HCT116 (cell line): Measurements from ENCODE around the gene ARHGAP45. TPM values are rescaled to one million over a fixed set of nuclear protein-coding genes. Genes with fewer than 3 reads are reported as not detected.

Experiments used
- ATAC-seq: fragments of 200-7000 bp; cut with Tn5 transposase; 2 replicates; pipeline ENCODE4 v1.9.1; 2020; ENCODE audit warnings: mild to moderate bottlenecking, moderate library complexity
- BruUV-seq: library from RNA; stranded (reverse); fragments of 400-500 nt; replicated peaks from 2 replicates; lab custom pipeline; 2021; lab: Mats Ljungman, UMichigan
- CTCF ChIA-PET: fragments of 300-600 bp; sonication (Branson Sonifier 250); formaldehyde crosslinking; loops from one replicate; lab custom pipeline; 2021; ENCODE audit warnings: antibody characterized with exemption; lab: Charles Lee
- POLR2A ChIA-PET: fragments of 300-600, 350-600 bp; sonication (Branson Sonifier 250); formaldehyde crosslinking; loops from one replicate; lab custom pipeline; 2021; ENCODE audit warnings: antibody characterized with exemption; lab: Charles Lee
- RAD21 ChIA-PET, 2 experiments: fragments of 300-600 bp; sonication (Branson Sonifier 250); formaldehyde crosslinking; loops; one replicate each; lab custom pipeline; 2023; ENCODE audit warnings: low total read pairs in 2 of 2; ENCODE audit not compliant: uncharacterized antibody in 2 of 2, unreplicated experiment in 2 of 2, low non-redundant PET in 1 of 2; lab: Charles Lee
- DNase-seq: peaks from one replicate; pipeline ENCODE4 v3.0.0-alpha.2; 2010; ENCODE audit warnings: low read depth, low spot score
- H2AFZ ChIP-seq: fragments of 200-600 bp; shearing (Covaris generic), sonication (generic); 2 replicates; pipeline ENCODE4 v1.6.1; 2017; ENCODE audit warnings: low read depth, mixed run types, mixed read lengths, antibody characterized with exemption, low read length; ENCODE audit not compliant: poor library complexity, severe bottlenecking
- H3K27ac ChIP-seq: 2 replicates; pipeline ENCODE4 v1.5.1; 2012; ENCODE audit warnings: low read depth, low read length
- H3K27me3 ChIP-seq: fragments of 200-600 bp; sonication (generic); 2 replicates; pipeline ENCODE4 v1.6.1; 2016; ENCODE audit warnings: mixed run types, low read length, mixed read lengths; ENCODE audit not compliant: insufficient read depth
- H3K36me3 ChIP-seq, 2 experiments: fragments of 200-500 bp in 1 of 2; fragments of 200-600 bp in 1 of 2; sonication (Bioruptor generic) in 1 of 2; sonication (generic) in 1 of 2; 2 replicates each; pipeline versions ENCODE4 v1.5.1 to v1.6.1; 2014 to 2016; ENCODE audit warnings: low read length in 2 of 2, inconsistent platforms in 1 of 2, mixed read lengths in 1 of 2, mixed run types in 1 of 2; ENCODE audit not compliant: insufficient read depth in 2 of 2, control insufficient read depth in 1 of 2
- H3K4me1 ChIP-seq, 2 experiments: fragments of 200-600 bp in 1 of 2; sonication (generic) in 1 of 2; 2 replicates each; pipeline versions ENCODE4 v1.5.1 to v1.6.1; 2012 to 2017; ENCODE audit warnings: low read length in 2 of 2, inconsistent platforms in 1 of 2, mild to moderate bottlenecking in 1 of 2, mixed read lengths in 1 of 2, mixed run types in 1 of 2, moderate library complexity in 1 of 2; ENCODE audit not compliant: insufficient read depth in 2 of 2, control insufficient read depth in 1 of 2
- H3K4me2 ChIP-seq: fragments of 200-600 bp; sonication (generic); 2 replicates; pipeline ENCODE4 v1.6.1; 2017; ENCODE audit warnings: mixed run types, low read length, mixed read lengths
- H3K4me3 ChIP-seq, 2 experiments: fragments of 200-600 bp in 1 of 2; sonication (generic) in 1 of 2; replicated peaks in 1 of 2; 2 replicates each; pipeline ENCODE4 v1.5.1; 2011 to 2016; ENCODE audit warnings: low read length in 2 of 2, control low read depth in 1 of 2, low read depth in 1 of 2, mild to moderate bottlenecking in 1 of 2, mixed read lengths in 1 of 2, mixed run types in 1 of 2
- H3K79me2 ChIP-seq: fragments of 200-600 bp; sonication (generic); 2 replicates; pipeline ENCODE4 v1.6.1; 2017; ENCODE audit warnings: mild to moderate bottlenecking, mixed run types, low read length, moderate library complexity, mixed read lengths; ENCODE audit not compliant: insufficient read depth
- H3K9ac ChIP-seq: fragments of 200-600 bp; sonication (generic); 2 replicates; pipeline ENCODE4 v1.6.1; 2016; ENCODE audit warnings: low read length, mixed read lengths
- H3K9me2 ChIP-seq: fragments of 200-600 bp; sonication (generic), shearing (Covaris generic); 2 replicates; pipeline ENCODE4 v1.6.1; 2017; ENCODE audit warnings: mixed run types, mild to moderate bottlenecking, moderate library complexity; ENCODE audit not compliant: insufficient read depth
- H3K9me3 ChIP-seq, 2 experiments: fragments of 200-500 bp in 1 of 2; fragments of 200-600 bp in 1 of 2; sonication (Bioruptor generic) in 1 of 2; sonication (generic) in 1 of 2; 2 replicates each; pipeline ENCODE4 v1.6.1; 2014 to 2017; ENCODE audit warnings: low read length in 2 of 2, mixed read lengths in 2 of 2, inconsistent platforms in 1 of 2, low read depth in 1 of 2, mild to moderate bottlenecking in 1 of 2, mixed run types in 1 of 2, moderate library complexity in 1 of 2; ENCODE audit not compliant: control insufficient read depth in 1 of 2, insufficient read depth in 1 of 2
- H4K20me1 ChIP-seq: fragments of 200-600 bp; sonication (generic), shearing (Covaris generic); 2 replicates; pipeline ENCODE4 v1.6.1; 2017; ENCODE audit warnings: mixed run types, mild to moderate bottlenecking, moderate library complexity; ENCODE audit not compliant: insufficient read depth
- EGR1 ChIP-seq: IDR thresholded peaks from 2 replicates; pipeline ENCODE4 v1.6.1; 2012; ENCODE audit warnings: low read depth
- EZH2 ChIP-seq: fragments of 200-600 bp; sonication (generic); IDR thresholded peaks from 2 replicates; pipeline ENCODE4 v1.6.1; 2017; ENCODE audit warnings: antibody characterized with exemption, mixed run types
- EZH2phosphoT487 ChIP-seq: fragments of 200-600 bp; IDR thresholded peaks from 2 replicates; pipeline ENCODE4 v1.6.1; 2018; ENCODE audit warnings: antibody characterized with exemption, borderline replicate concordance
- MAX ChIP-seq: IDR thresholded peaks from 2 replicates; pipeline ENCODE4 v1.6.1; 2012
- POLR2A ChIP-seq: IDR thresholded peaks from 2 replicates; pipeline ENCODE4 v1.7.0; 2011; ENCODE audit warnings: borderline replicate concordance; ENCODE audit not compliant: insufficient read depth, insufficient read length; ENCODE audit errors: extremely low read depth
- POLR2AphosphoS5 ChIP-seq: IDR thresholded peaks from 2 replicates; pipeline ENCODE4 v1.6.1; 2011; ENCODE audit warnings: mild to moderate bottlenecking, low read depth, low read length, moderate library complexity
- SP1 ChIP-seq: IDR thresholded peaks from 2 replicates; pipeline ENCODE4 v1.6.1; 2012; ENCODE audit warnings: low read depth
- SRF ChIP-seq: IDR thresholded peaks from 2 replicates; pipeline ENCODE4 v1.6.1; 2012; ENCODE audit warnings: low read depth
- TCF7L2 ChIP-seq: IDR thresholded peaks from 2 replicates; pipeline ENCODE4 v1.7.0; 2011; ENCODE audit warnings: borderline replicate concordance, inconsistent platforms; ENCODE audit not compliant: insufficient read depth, insufficient read length; ENCODE audit errors: extremely low read depth
- YY1 ChIP-seq: IDR thresholded peaks from 2 replicates; pipeline ENCODE4 v1.6.1; 2011; ENCODE audit warnings: low read length, low read depth, moderate library complexity, mild to moderate bottlenecking; ENCODE audit not compliant: insufficient replicate concordance; ENCODE audit errors: extremely low read depth
- ZFX ChIP-seq: fragments of 450-650 bp; IDR thresholded peaks from 2 replicates; pipeline ENCODE4 v1.6.1; 2017
- ZNF274 ChIP-seq: fragments of 200-500 bp; sonication (Bioruptor generic); IDR thresholded peaks from 2 replicates; pipeline ENCODE4 v1.6.1; 2014; ENCODE audit warnings: mild to moderate bottlenecking, low read depth, low read length, inconsistent platforms
- intact Hi-C: fragments of 100-400 bp; cut with micrococcal nuclease; formaldehyde crosslinking; loops from 2 replicates; pipeline ENCODE4 v1.10.0; 2022
- total RNA-seq: library from RNA; stranded (reverse); gene quantifications from one replicate; pipeline ENCODE4 v1.2.1, GENCODE V29; 2021; ENCODE audit not compliant: unreplicated experiment
- TF ChIP-seq, protein P1 (sequence below): IDR thresholded peaks from 2 replicates; pipeline ENCODE4 v1.6.1; 2012; ENCODE audit warnings: low read depth
- TF ChIP-seq, protein P2 (sequence below), 3 experiments: fragments of 200-600 bp in 1 of 3; sonication (generic) in 1 of 3; IDR thresholded peaks in 2 of 3; conservative IDR thresholded peaks in 1 of 3; 2 replicates each; pipeline ENCODE4 v1.5.1; 2012 to 2017; ENCODE audit warnings: low read depth in 2 of 3, low read length in 2 of 3, antibody characterized with exemption in 1 of 3, borderline replicate concordance in 1 of 3, control low read depth in 1 of 3, mild to moderate bottlenecking in 1 of 3, mixed read lengths in 1 of 3, mixed run types in 1 of 3, moderate library complexity in 1 of 3; ENCODE audit not compliant: insufficient read depth in 1 of 3

The ARHGAP45 gene
- total RNA-seq, 1 experiment from 2014 or later: 30.4 TPM

DNA sequence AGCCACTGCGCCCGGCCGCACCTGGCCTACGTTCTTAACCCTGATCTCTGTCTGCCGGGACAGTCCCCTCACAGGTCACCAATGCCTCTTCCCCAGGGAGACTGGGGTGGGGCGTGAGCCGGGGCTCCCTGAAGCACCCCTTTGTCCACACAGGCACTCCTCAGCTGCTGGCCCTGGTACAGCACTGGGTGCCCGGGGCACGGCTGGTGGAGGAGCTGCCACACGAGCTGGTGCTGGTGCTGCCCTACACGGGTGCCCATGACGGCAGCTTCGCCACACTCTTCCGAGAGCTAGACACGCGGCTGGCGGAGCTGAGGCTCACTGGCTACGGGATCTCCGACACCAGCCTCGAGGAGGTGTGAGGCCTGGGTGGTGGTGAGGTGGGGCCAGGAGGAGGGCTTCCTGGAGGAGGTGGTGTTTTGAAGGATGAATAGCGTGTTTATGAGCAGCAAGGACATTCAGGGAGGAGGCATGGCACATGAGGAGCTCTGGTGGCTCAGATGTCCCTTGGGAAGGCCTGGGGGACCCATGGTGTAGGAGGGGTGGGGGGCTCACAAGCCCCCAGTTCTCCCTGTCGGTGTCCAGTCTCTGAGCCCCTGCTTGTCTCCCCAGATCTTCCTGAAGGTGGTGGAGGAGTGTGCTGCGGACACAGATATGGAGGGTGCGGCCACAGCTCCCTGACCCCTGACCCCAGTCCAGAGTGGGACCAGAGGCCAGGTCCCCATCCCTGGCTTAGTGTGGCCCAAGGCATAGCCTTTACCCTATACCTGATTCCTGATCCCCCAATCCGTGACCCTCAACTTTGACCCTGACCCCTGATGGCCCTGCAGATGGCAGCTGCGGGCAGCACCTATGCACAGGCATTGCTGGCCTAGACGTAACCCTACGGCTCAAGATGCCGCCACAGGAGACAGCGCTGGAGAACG is 13.5 kb upstream of the ARHGAP45 start:
- RAD21 ChIA-PET: no interaction called here
- Histone ChIP-seq H4K20me1 (no peaks in the 10 kb centered on the region), H2AFZ (no peak overlapping the region), H3K36me3 (peaks cover 2 to 4% of the 10 kb centered on the region in 2 experiments; a peak in 3 of 4 replicates), H3K9ac (no peak overlapping the region), H3K27ac (peak overlapping the region; percentile 10; the same call in 1 of the 2 replicates), H3K4me2 (no peak overlapping the region), H3K4me3 (no peak overlapping the region), H3K9me3 (no peaks in the 10 kb centered on the region), H3K9me2 (no peaks in the 10 kb centered on the region), H3K27me3 (no peaks in the 10 kb centered on the region), H3K79me2 (no peaks in the 10 kb centered on the region), H3K4me1 (peaks cover 0 to 13% of the 10 kb centered on the region in 2 experiments; a peak in 3 of 4 replicates)
- DNase-seq: no peak
- no TSS peak for BruUV-seq
- intact Hi-C loops: no loop called here
- TF ChIP-seq POLR2AphosphoS5: no peak
- TF ChIP-seq EGR1: no peak
- TF ChIP-seq, protein P1, sequence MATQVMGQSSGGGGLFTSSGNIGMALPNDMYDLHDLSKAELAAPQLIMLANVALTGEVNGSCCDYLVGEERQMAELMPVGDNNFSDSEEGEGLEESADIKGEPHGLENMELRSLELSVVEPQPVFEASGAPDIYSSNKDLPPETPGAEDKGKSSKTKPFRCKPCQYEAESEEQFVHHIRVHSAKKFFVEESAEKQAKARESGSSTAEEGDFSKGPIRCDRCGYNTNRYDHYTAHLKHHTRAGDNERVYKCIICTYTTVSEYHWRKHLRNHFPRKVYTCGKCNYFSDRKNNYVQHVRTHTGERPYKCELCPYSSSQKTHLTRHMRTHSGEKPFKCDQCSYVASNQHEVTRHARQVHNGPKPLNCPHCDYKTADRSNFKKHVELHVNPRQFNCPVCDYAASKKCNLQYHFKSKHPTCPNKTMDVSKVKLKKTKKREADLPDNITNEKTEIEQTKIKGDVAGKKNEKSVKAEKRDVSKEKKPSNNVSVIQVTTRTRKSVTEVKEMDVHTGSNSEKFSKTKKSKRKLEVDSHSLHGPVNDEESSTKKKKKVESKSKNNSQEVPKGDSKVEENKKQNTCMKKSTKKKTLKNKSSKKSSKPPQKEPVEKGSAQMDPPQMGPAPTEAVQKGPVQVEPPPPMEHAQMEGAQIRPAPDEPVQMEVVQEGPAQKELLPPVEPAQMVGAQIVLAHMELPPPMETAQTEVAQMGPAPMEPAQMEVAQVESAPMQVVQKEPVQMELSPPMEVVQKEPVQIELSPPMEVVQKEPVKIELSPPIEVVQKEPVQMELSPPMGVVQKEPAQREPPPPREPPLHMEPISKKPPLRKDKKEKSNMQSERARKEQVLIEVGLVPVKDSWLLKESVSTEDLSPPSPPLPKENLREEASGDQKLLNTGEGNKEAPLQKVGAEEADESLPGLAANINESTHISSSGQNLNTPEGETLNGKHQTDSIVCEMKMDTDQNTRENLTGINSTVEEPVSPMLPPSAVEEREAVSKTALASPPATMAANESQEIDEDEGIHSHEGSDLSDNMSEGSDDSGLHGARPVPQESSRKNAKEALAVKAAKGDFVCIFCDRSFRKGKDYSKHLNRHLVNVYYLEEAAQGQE: no peak
- no peak for TF ChIP-seq TCF7L2
- TF ChIP-seq EZH2: no peak
- no peak for TF ChIP-seq SP1
- no peak for TF ChIP-seq SRF
- TF ChIP-seq MAX: no peak
- no peak for TF ChIP-seq POLR2A
- no peak for TF ChIP-seq ZFX
- TF ChIP-seq EZH2phosphoT487: no peak
- TF ChIP-seq ZNF274: no peak
- TF ChIP-seq YY1: no peak
- TF ChIP-seq, protein P2, sequence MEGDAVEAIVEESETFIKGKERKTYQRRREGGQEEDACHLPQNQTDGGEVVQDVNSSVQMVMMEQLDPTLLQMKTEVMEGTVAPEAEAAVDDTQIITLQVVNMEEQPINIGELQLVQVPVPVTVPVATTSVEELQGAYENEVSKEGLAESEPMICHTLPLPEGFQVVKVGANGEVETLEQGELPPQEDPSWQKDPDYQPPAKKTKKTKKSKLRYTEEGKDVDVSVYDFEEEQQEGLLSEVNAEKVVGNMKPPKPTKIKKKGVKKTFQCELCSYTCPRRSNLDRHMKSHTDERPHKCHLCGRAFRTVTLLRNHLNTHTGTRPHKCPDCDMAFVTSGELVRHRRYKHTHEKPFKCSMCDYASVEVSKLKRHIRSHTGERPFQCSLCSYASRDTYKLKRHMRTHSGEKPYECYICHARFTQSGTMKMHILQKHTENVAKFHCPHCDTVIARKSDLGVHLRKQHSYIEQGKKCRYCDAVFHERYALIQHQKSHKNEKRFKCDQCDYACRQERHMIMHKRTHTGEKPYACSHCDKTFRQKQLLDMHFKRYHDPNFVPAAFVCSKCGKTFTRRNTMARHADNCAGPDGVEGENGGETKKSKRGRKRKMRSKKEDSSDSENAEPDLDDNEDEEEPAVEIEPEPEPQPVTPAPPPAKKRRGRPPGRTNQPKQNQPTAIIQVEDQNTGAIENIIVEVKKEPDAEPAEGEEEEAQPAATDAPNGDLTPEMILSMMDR (IDR thresholded peaks at IDR 0.05 in 2 of 3, conservative IDR thresholded peaks at IDR 0.05 in 1 of 3; ENCODE audit: borderline replicate concordance in 1 of 3, insufficient read depth in 1 of 3, low read depth in 2 of 3, low read length in 2 of 3): no peak
- peak; percentile 19; the same call in 1 of the 2 replicates for ATAC-seq
- CTCF ChIA-PET: no interaction called here
- POLR2A ChIA-PET: no interaction called here
